ENCODE measurements around the gene MRPL48. TPM values are rescaled to one million over a fixed set of nuclear protein-coding genes. Genes with fewer than 3 reads are reported as not detected.

Gene MRPL48
- total and polyA plus RNA-seq, 4 donors, result 14.1 to 42.3 (median 22.6) TPM

GRCh38 chr11:73907191-73907590 lies 119.5 kb downstream of the MRPL48 start:
- intact Hi-C loops (cut with DNase I), result no loop called here
- H3K9me3 ChIP-seq (ENCODE audit: control insufficient read depth, low read length), result no peaks in the 10 kb centered on the region
- no peaks in the 10 kb centered on the region for H3K4me1 ChIP-seq (ENCODE audit: control insufficient read depth in 1 of 2, insufficient read depth in 2 of 2, low read length in 2 of 2)
- peaks cover 3 to 4% of the 10 kb centered on the region in 2 donors for H3K36me3 ChIP-seq (ENCODE audit: control insufficient read depth in 1 of 2, insufficient read depth in 2 of 2, low read length in 1 of 2)
- no peaks in the 10 kb centered on the region for H3K27me3 ChIP-seq (ENCODE audit: control insufficient read depth in 1 of 2, insufficient read depth in 2 of 2, low read length in 1 of 2)
- no peak for DNase-seq
- ATAC-seq (ENCODE audit: low FRiP score), result no peak
- H3K4me3 ChIP-seq (ENCODE audit: low read length in 2 of 2), result no peak overlapping the region
- H3K27ac ChIP-seq (ENCODE audit: low read depth in 1 of 2, low read length in 2 of 2), result no peak overlapping the region
- whole genome bisulfite sequencing, 2 donors, result 86% methylated on average over 4 of the region's 4 CpGs

GRCh38 chr11:73912026-73912425 lies 124.4 kb downstream of the MRPL48 start:
- Histone ChIP-seq H3K4me1 (ENCODE audit: control insufficient read depth in 1 of 2, insufficient read depth in 2 of 2, low read length in 2 of 2) (no peaks in the 10 kb centered on the region), H3K27ac (ENCODE audit: low read depth in 1 of 2, low read length in 2 of 2) (no peak overlapping the region), H3K4me3 (ENCODE audit: low read length in 2 of 2) (no peak overlapping the region), H3K9me3 (ENCODE audit: control insufficient read depth, low read length) (no peaks in the 10 kb centered on the region), H3K27me3 (ENCODE audit: control insufficient read depth in 1 of 2, insufficient read depth in 2 of 2, low read length in 1 of 2) (no peaks in the 10 kb centered on the region), H3K36me3 (ENCODE audit: control insufficient read depth in 1 of 2, insufficient read depth in 2 of 2, low read length in 1 of 2) (peaks cover 2 to 9% of the 10 kb centered on the region in 2 donors)
- ATAC-seq (ENCODE audit: low FRiP score), result no peak
- DNase-seq, result no peak
- 94 to 100% methylated on average over 2 of the region's 2 CpGs for whole genome bisulfite sequencing, 2 donors
- intact Hi-C loops (cut with DNase I), result no loop called here

GRCh38 chr11:73913472-73913871 lies 125.8 kb downstream of the MRPL48 start:
- Histone ChIP-seq H3K9me3 (ENCODE audit: control insufficient read depth, low read length) (no peaks in the 10 kb centered on the region), H3K4me3 (ENCODE audit: low read length in 2 of 2) (no peak overlapping the region), H3K27ac (ENCODE audit: low read depth in 1 of 2, low read length in 2 of 2) (no peak overlapping the region), H3K36me3 (ENCODE audit: control insufficient read depth in 1 of 2, insufficient read depth in 2 of 2, low read length in 1 of 2) (peaks cover 2 to 10% of the 10 kb centered on the region in 2 donors), H3K4me1 (ENCODE audit: control insufficient read depth in 1 of 2, insufficient read depth in 2 of 2, low read length in 2 of 2) (no peaks in the 10 kb centered on the region), H3K27me3 (ENCODE audit: control insufficient read depth in 1 of 2, insufficient read depth in 2 of 2, low read length in 1 of 2) (no peaks in the 10 kb centered on the region)
- DNase-seq (no peak), ATAC-seq (ENCODE audit: low FRiP score) (no peak)
- intact Hi-C loops (cut with DNase I), result no loop called here

- Histone ChIP-seq H3K27me3 (ENCODE audit: control insufficient read depth in 1 of 2, insufficient read depth in 2 of 2, low read length in 1 of 2) (no peaks in the 10 kb centered on the region), H3K4me3 (ENCODE audit: low read length in 2 of 2) (no peak overlapping the region), H3K36me3 (ENCODE audit: control insufficient read depth in 1 of 2, insufficient read depth in 2 of 2, low read length in 1 of 2) (peaks cover 1 to 10% of the 10 kb centered on the region in 2 donors), H3K27ac (ENCODE audit: low read depth in 1 of 2, low read length in 2 of 2) (no peak overlapping the region), H3K9me3 (ENCODE audit: control insufficient read depth, low read length) (no peaks in the 10 kb centered on the region), H3K4me1 (ENCODE audit: control insufficient read depth in 1 of 2, insufficient read depth in 2 of 2, low read length in 2 of 2) (no peaks in the 10 kb centered on the region)
- intact Hi-C loops (cut with DNase I), result no loop called here
- DNase-seq, result no peak
- 81 to 87% methylated on average over 4 of the region's 4 CpGs for WGBS, 2 donors
- ATAC-seq (ENCODE audit: low FRiP score), result no peak
These were observed 126.6 kb downstream of the MRPL48 start for GRCh38 chr11:73914284-73914683.

Other genes starting within 250 kb of the MRPL48 start
- 10 to 100 TPM; 36.2 to 52.0 TPM for gene FAM168A, start 189.8 kb upstream of the MRPL48 start, total RNA-seq
- gene FAM168A, start 189.8 kb upstream of the MRPL48 start, polyA plus RNA-seq, result 10 to 100 TPM in 1 of 2 donors, 1 to 10 TPM in 1; 5.5 to 14.9 TPM
- 10 to 100 TPM in 1 of 2 donors, 1 to 10 TPM in 1; 3.5 to 10.5 TPM for gene PLEKHB1, start 141.3 kb upstream of the MRPL48 start, total RNA-seq
- 10 to 100 TPM in 1 of 2 donors, 1 to 10 TPM in 1; 3.3 to 14.1 TPM for gene PLEKHB1, start 141.3 kb upstream of the MRPL48 start, polyA plus RNA-seq
- gene RAB6A, start 26.8 kb upstream of the MRPL48 start, total RNA-seq, result 100 to 1,000 TPM; 144 to 148 TPM
- gene RAB6A, start 26.8 kb upstream of the MRPL48 start, polyA plus RNA-seq, result 100 to 1,000 TPM in 1 of 2 donors, 10 to 100 TPM in 1; 72.1 to 158 TPM
- 10 to 100 TPM; 34.1 to 39.1 TPM for gene COA4, start 89.0 kb downstream of the MRPL48 start, total RNA-seq
- gene COA4, start 89.0 kb downstream of the MRPL48 start, polyA plus RNA-seq, result 10 to 100 TPM; 56.4 to 77.0 TPM
- gene PAAF1, start 89.1 kb downstream of the MRPL48 start, total RNA-seq, result 10 to 100 TPM; 13.9 to 18.6 TPM
- 10 to 100 TPM; 14.9 to 23.9 TPM for gene PAAF1, start 89.1 kb downstream of the MRPL48 start, polyA plus RNA-seq
- gene DNAJB13, start 163.2 kb downstream of the MRPL48 start, total RNA-seq, result not detected
- not detected for gene DNAJB13, start 163.2 kb downstream of the MRPL48 start, polyA plus RNA-seq
- gene UCP2, start 195.0 kb downstream of the MRPL48 start, total RNA-seq, result 10 to 100 TPM; 27.4 to 45.4 TPM
- gene UCP2, start 195.0 kb downstream of the MRPL48 start, polyA plus RNA-seq, result 10 to 100 TPM in 1 of 2 donors, 1 to 10 TPM in 1; 7.3 to 44.3 TPM
- 1 to 10 TPM; 2.6 to 3.1 TPM for gene UCP3, start 221.2 kb downstream of the MRPL48 start, total RNA-seq
- 1 to 10 TPM in 1 of 2 donors, under 1 TPM in 1; 0.38 to 2.3 TPM for gene UCP3, start 221.2 kb downstream of the MRPL48 start, polyA plus RNA-seq

All from aorta (tissue), 5 donors.